Right lobe of liver (tissue), 4 donors: ENCODE measurements around the gene DUS2.

Source experiments
- POLR2A ChIP-seq: fragments of 450-650 bp; IDR thresholded peaks from one replicate; pipeline ENCODE4 v1.6.1; 2017; ENCODE audit warnings: antibody characterized with exemption, mild to moderate bottlenecking
- TF ChIP-seq, protein P1 (sequence below), 4 donors: fragments of 200-600 bp in 3 of 4; fragments of 450-650 bp in 1 of 4; IDR thresholded peaks; one replicate each; pipeline versions ENCODE4 v1.5.1 to v1.8.0; 2016 to 2022; ENCODE audit warnings: antibody characterized with exemption in 4 of 4, mild to moderate bottlenecking in 2 of 4
- donor health status: DM: no; HTN: no; CAD: no.
- donor health status: DM: no; HTN: no; CAD: no.
- donor health status: DM: no; HTN: yes; CAD: no.

DNA sequence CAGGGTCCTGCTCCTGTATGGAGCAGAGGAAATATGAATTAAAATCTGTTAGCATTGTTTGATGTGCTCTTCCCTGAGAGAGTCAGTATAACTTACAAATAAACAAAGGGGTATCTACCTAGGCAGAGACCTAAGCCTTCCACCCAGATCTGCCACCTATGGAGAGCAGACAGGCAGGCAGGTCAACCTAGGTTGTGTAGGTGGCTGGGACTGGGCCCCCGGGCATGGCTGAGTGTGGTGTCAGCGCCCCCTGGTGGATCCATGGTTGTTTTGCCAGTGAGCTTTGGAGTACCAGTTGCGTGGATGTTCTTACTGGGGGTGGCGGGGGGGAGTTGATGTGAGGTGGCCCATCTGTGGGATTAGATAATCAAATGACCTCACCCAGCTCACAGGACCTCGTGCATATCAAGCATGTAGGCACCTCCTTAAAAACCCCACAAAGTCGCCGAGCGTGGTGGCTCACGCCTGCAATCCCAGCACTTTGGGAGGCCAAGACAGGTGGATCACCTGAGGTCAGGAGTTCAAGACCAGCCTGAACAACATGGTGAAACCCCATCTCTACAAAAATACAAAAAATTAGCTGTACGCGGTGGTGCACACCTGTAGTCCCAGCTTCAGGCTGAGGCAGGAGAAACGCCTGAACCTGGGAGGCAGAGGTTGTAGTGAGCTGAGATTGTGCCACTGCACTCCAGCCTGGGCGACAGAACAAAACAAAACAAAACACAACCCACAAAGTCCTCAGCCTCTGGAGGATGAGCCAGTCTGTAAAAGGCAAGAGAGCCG, 17.6 kb downstream of the DUS2 start:
- TF ChIP-seq, protein P1, sequence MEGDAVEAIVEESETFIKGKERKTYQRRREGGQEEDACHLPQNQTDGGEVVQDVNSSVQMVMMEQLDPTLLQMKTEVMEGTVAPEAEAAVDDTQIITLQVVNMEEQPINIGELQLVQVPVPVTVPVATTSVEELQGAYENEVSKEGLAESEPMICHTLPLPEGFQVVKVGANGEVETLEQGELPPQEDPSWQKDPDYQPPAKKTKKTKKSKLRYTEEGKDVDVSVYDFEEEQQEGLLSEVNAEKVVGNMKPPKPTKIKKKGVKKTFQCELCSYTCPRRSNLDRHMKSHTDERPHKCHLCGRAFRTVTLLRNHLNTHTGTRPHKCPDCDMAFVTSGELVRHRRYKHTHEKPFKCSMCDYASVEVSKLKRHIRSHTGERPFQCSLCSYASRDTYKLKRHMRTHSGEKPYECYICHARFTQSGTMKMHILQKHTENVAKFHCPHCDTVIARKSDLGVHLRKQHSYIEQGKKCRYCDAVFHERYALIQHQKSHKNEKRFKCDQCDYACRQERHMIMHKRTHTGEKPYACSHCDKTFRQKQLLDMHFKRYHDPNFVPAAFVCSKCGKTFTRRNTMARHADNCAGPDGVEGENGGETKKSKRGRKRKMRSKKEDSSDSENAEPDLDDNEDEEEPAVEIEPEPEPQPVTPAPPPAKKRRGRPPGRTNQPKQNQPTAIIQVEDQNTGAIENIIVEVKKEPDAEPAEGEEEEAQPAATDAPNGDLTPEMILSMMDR (IDR thresholded peaks at IDR 0.05) = peak; percentile 75 to 85 (median 77)
- no peak for TF ChIP-seq POLR2A
